IMR-90 (cell line): Measurements from ENCODE around the gene ZSWIM3. TPM values are rescaled to one million over a fixed set of nuclear protein-coding genes. Genes with fewer than 3 reads are reported as not detected.

Source experiments
- ATAC-seq: fragments of 200-7000 bp; cut with Tn5 transposase; 2 replicates; pipeline ENCODE4 v1.9.1; 2020; ENCODE audit warnings: low read depth, mild to moderate bottlenecking, moderate library complexity
- BruUV-seq: library from RNA; stranded (reverse); fragments of 400-500 nt; replicated peaks from 2 replicates; lab custom pipeline; 2021; lab: Mats Ljungman, UMichigan
- CTCF ChIA-PET: fragments of 300-600 bp; formaldehyde crosslinking; extraction: SDS; loops from one replicate; lab custom pipeline; 2021; ENCODE audit warnings: antibody characterized with exemption; lab: Yijun Ruan, JAX
- POLR2A ChIA-PET: fragments of 300-600 bp; sonication (Branson Sonifier 250); formaldehyde crosslinking; loops from one replicate; lab custom pipeline; 2022; ENCODE audit warnings: antibody characterized with exemption; ENCODE audit not compliant: unreplicated experiment; lab: Charles Lee
- DNase-seq: peaks from one replicate; pipeline ENCODE4 v3.0.0; 2013
- H2AFZ ChIP-seq: replicated peaks from 2 replicates; pipeline ENCODE3; 2013; ENCODE audit warnings: low read length, mild to moderate bottlenecking; ENCODE audit not compliant: poor library complexity
- H2AK5ac ChIP-seq: 2 replicates; pipeline ENCODE4 v1.6.1; 2013; ENCODE audit warnings: low read depth, low read length, inconsistent platforms
- H2AK9ac ChIP-seq: replicated peaks from 2 replicates; pipeline ENCODE3; 2013; ENCODE audit warnings: mild to moderate bottlenecking, low read depth, low read length, moderate library complexity; ENCODE audit not compliant: poor library complexity
- H2BK120ac ChIP-seq: 2 replicates; pipeline ENCODE4 v1.6.1; 2013; ENCODE audit warnings: low read depth, low read length, inconsistent platforms
- H2BK15ac ChIP-seq: 3 replicates; pipeline ENCODE4 v1.6.1; 2013; ENCODE audit warnings: low read depth, low read length, inconsistent platforms
- H2BK20ac ChIP-seq: 2 replicates; pipeline ENCODE4 v1.6.1; 2013; ENCODE audit warnings: low read depth, mild to moderate bottlenecking, inconsistent platforms, low read length, moderate library complexity
- H2BK5ac ChIP-seq: 2 replicates; pipeline ENCODE4 v1.6.1; 2013; ENCODE audit warnings: mild to moderate bottlenecking, low read depth, low read length, inconsistent platforms; ENCODE audit not compliant: poor library complexity, severe bottlenecking
- H3K14ac ChIP-seq: replicated peaks from 2 replicates; pipeline ENCODE4 v1.6.1; 2013; ENCODE audit warnings: low read depth, low read length, inconsistent platforms
- H3K18ac ChIP-seq: 2 replicates; pipeline ENCODE4 v1.6.1; 2013; ENCODE audit warnings: low read depth, low read length, control low read depth
- H3K23ac ChIP-seq: 2 replicates; pipeline ENCODE4 v1.6.1; 2013; ENCODE audit warnings: low read depth, low read length, inconsistent platforms
- H3K27ac ChIP-seq: 2 replicates; pipeline ENCODE4 v1.5.1; 2013; ENCODE audit warnings: mild to moderate bottlenecking, control low read depth, low read length; ENCODE audit not compliant: insufficient read depth
- H3K27me3 ChIP-seq: 2 replicates; pipeline ENCODE4 v1.6.1; 2013; ENCODE audit warnings: low read length; ENCODE audit not compliant: control insufficient read depth, insufficient read depth
- H3K36me3 ChIP-seq: 2 replicates; pipeline ENCODE4 v1.6.1; 2013; ENCODE audit warnings: low read length, mixed read lengths; ENCODE audit not compliant: control insufficient read depth, insufficient read depth
- H3K4ac ChIP-seq: 2 replicates; pipeline ENCODE4 v1.6.1; 2013; ENCODE audit warnings: low read depth, low read length, inconsistent platforms
- H3K4me1 ChIP-seq: 2 replicates; pipeline ENCODE4 v1.6.1; 2013; ENCODE audit warnings: low read length, mixed read lengths; ENCODE audit not compliant: control insufficient read depth, insufficient read depth
- H3K4me2 ChIP-seq: 2 replicates; pipeline ENCODE4 v1.6.1; 2013; ENCODE audit warnings: low read depth, mild to moderate bottlenecking, control low read depth, low read length, moderate library complexity
- H3K4me3 ChIP-seq: 2 replicates; pipeline ENCODE4 v1.5.1; 2013; ENCODE audit warnings: low read depth, mild to moderate bottlenecking, control low read depth, low read length, moderate library complexity; ENCODE audit not compliant: insufficient read depth
- H3K56ac ChIP-seq: 2 replicates; pipeline ENCODE4 v1.6.1; 2013; ENCODE audit warnings: low read length, inconsistent platforms; ENCODE audit not compliant: insufficient read depth; ENCODE audit errors: extremely low read depth
- H3K79me1 ChIP-seq, 2 experiments: 2 replicates each; pipeline ENCODE4 v1.6.1; 2013; ENCODE audit warnings: low read length in 2 of 2, inconsistent platforms in 1 of 2, low read depth in 1 of 2
- H3K9ac ChIP-seq: 2 replicates; pipeline ENCODE4 v1.6.1; 2013; ENCODE audit warnings: low read depth, low read length, control low read depth
- H3K9me1 ChIP-seq: 2 replicates; pipeline ENCODE4 v1.6.1; 2013; ENCODE audit warnings: low read length, inconsistent platforms; ENCODE audit not compliant: insufficient read depth
- H3K9me3 ChIP-seq: 2 replicates; pipeline ENCODE4 v1.6.1; 2013; ENCODE audit warnings: low read length; ENCODE audit not compliant: control insufficient read depth, insufficient read depth
- H4K20me1 ChIP-seq: 2 replicates; pipeline ENCODE4 v1.6.1; 2013; ENCODE audit warnings: low read length, inconsistent platforms; ENCODE audit not compliant: insufficient read depth
- H4K5ac ChIP-seq: 2 replicates; pipeline ENCODE4 v1.6.1; 2013; ENCODE audit warnings: mild to moderate bottlenecking, low read depth, low read length, control low read depth
- H4K8ac ChIP-seq, 2 experiments: 2 replicates each; pipeline ENCODE4 v1.6.1; 2013; ENCODE audit warnings: low read depth in 2 of 2, low read length in 2 of 2, control low read depth in 1 of 2, inconsistent platforms in 1 of 2
- H4K91ac ChIP-seq: 2 replicates; pipeline ENCODE4 v1.6.1; 2013; ENCODE audit warnings: low read depth, low read length, inconsistent platforms; ENCODE audit not compliant: insufficient read depth
- CEBPB ChIP-seq: IDR thresholded peaks from 2 replicates; pipeline ENCODE4 v1.6.1; 2012; ENCODE audit warnings: low read depth, low read length, improper control_type of control experiment
- CHD1 ChIP-seq: IDR thresholded peaks from 2 replicates; pipeline ENCODE4 v1.6.1; 2012; ENCODE audit warnings: low read depth, low read length, improper control_type of control experiment
- FOS ChIP-seq: fragments of 150-350 bp; IDR thresholded peaks from 2 replicates; pipeline ENCODE4 v1.6.1; 2016; ENCODE audit warnings: low read depth, low read length
- MAFK ChIP-seq: IDR thresholded peaks from 2 replicates; pipeline ENCODE4 v1.6.1; 2012; ENCODE audit warnings: low read depth, low read length, improper control_type of control experiment
- MAZ ChIP-seq: IDR thresholded peaks from 2 replicates; pipeline ENCODE4 v1.6.1; 2012; ENCODE audit warnings: low read depth, mild to moderate bottlenecking, low read length, improper control_type of control experiment, moderate library complexity, borderline replicate concordance
- RAD21 ChIP-seq: IDR thresholded peaks from 2 replicates; pipeline ENCODE4 v1.6.1; 2012; ENCODE audit warnings: low read length, improper control_type of control experiment
- RFX5 ChIP-seq: IDR thresholded peaks from 2 replicates; pipeline ENCODE4 v1.8.0; 2012; ENCODE audit warnings: low read depth, mild to moderate bottlenecking, low read length, moderate library complexity
- WGBS, 2 experiments: methylation state at CpG; one replicate each; pipeline versions ENCODE4 v1.1.5 to v1.1.7; 2013; ENCODE audit warnings: missing lambda C conversion rate in 2 of 2; ENCODE audit not compliant: insufficient read length in 1 of 2; ENCODE audit errors: extremely low coverage in 2 of 2; 5-methylcytosine and 5-hydroxymethylcytosine counted together
- dilution Hi-C: fragments of 300-500 bp; cut with HindIII; formaldehyde crosslinking; loops from one replicate; pipeline ENCODE4 v1.14.3; 2018; ENCODE audit warnings: low sequenced_read_pairs; ENCODE audit not compliant: unreplicated experiment
- in situ Hi-C: fragments of 300-500 bp; cut with MboI; formaldehyde crosslinking; loops from 3 replicates; pipeline ENCODE4 v1.14.3; 2019; ENCODE audit warnings: low sequenced_read_pairs, inconsistent platforms, mixed read lengths
- intact Hi-C: fragments of 100-400 bp; cut with micrococcal nuclease; formaldehyde crosslinking; loops from 2 replicates; pipeline ENCODE4 v1.10.0; 2022
- polyA plus RNA-seq, 3 experiments: library from polyadenylated mRNA; depleted of rRNA; stranded (reverse); fragments of >200 nt; gene quantifications; 2 replicates each; pipeline ENCODE4 v1.2.3, GENCODE V29; 2012; ENCODE audit warnings: low replicate concordance in 1 of 3
- total RNA-seq: library from RNA; depleted of rRNA; stranded (reverse); fragments of >200 nt; gene quantifications from 2 replicates; pipeline ENCODE4 v1.2.3, GENCODE V29; 2012
- TF ChIP-seq, protein P1 (sequence below): fragments of 150-350 bp; IDR thresholded peaks from 2 replicates; pipeline ENCODE4 v1.6.1; 2017; ENCODE audit warnings: mild to moderate bottlenecking, antibody characterized with exemption, low read length, low read depth
- TF ChIP-seq, protein P2 (sequence below): fragments of 150-350 bp; IDR thresholded peaks from 2 replicates; pipeline ENCODE4 v1.6.1; 2016; ENCODE audit warnings: low read depth, mild to moderate bottlenecking, low read length, moderate library complexity, borderline replicate concordance
- TF ChIP-seq, protein P3 (sequence below): conservative IDR thresholded peaks from 2 replicates; pipeline ENCODE4 v1.5.1; 2012; ENCODE audit warnings: mild to moderate bottlenecking, low read depth, low read length, improper control_type of control experiment

ZSWIM3 gene
- total and polyA plus RNA-seq, 2 of the 4 experiments (the other 2 are of a cell fraction): 3.3 to 8.6 TPM

DNA sequence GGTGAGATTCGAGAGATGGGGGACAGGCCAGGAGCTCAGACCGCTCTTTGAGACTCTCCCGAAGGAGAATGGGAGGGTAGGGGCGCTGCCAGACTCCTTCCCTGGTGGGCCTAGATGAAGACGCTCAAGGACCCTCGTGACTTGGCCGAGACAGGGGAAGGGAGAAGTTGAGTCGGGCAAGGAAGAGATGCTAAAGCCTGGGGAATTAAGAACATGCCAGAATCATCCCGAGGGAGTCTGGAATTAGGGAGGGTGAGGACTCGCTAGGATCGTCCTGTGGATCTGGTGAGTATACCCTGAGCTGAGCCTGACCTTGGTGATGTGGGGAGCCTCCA, 44.4 kb upstream of the ZSWIM3 start (continued):
- TF ChIP-seq RAD21: no peak

DNA sequence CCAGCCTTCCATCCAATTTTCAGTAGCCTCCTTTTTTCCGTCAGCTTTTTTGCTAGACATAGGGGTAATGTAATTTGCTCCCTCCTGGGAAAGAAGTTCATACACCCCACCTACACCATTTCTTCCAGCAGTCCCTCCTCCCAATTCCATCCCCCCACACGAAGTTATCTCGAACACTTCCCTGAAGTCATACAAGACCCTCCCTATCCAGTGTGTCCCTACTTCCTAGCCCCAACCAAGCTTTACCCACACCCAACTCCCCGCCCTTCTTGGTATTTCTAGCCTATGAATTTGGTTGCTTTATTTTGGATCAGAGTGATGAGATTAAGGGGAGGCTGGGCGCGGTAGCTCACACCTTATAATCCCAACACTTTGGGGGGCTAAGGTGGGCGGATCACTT, 43.9 kb upstream of the ZSWIM3 start:
- no peak overlapping the region for H2BK15ac ChIP-seq
- DNase-seq: no peak
- peak overlapping the region; percentile 77 for H3K23ac ChIP-seq
- H3K27me3 ChIP-seq: no peaks in the 10 kb centered on the region
- peak overlapping the region; percentile 95 for H2AK9ac ChIP-seq
- H3K9me1 ChIP-seq: peaks cover 12% of the 10 kb centered on the region; the same call in 1 of the 2 replicates
- ChIA-PET CTCF (interaction anchor here (1.4 kb wide), 1 partner anchor 14 kb away, joined by 3 read pairs; no protein-coding TSS in a partner anchor), POLR2A (no interaction called here)
- peak overlapping the region; percentile 84 for H3K9ac ChIP-seq
- intact Hi-C loops (no loop called here), dilution Hi-C loops (no loop called here), in situ Hi-C loops (no loop called here)
- peak overlapping the region in 1 of 2 experiments; percentile 81; a peak in 2 of 4 replicates for H4K8ac ChIP-seq
- peaks cover 17% of the 10 kb centered on the region for H3K4me1 ChIP-seq
- no peak for ATAC-seq
- peak overlapping the region; percentile 65 for H3K14ac ChIP-seq
- H3K27ac ChIP-seq: no peak overlapping the region
- BruUV-seq: TSS peak; percentile 84
- peak overlapping the region; percentile 53 for H3K4me3 ChIP-seq
- H2BK20ac ChIP-seq: no peak overlapping the region
- no CpG with 5 or more reads among the region's 7 CpGs for WGBS, 2 experiments
- H2BK5ac ChIP-seq: no peak overlapping the region
- peaks cover 12% of the 10 kb centered on the region; the same call in 1 of the 2 replicates for H4K20me1 ChIP-seq
- TF ChIP-seq, protein P1, sequence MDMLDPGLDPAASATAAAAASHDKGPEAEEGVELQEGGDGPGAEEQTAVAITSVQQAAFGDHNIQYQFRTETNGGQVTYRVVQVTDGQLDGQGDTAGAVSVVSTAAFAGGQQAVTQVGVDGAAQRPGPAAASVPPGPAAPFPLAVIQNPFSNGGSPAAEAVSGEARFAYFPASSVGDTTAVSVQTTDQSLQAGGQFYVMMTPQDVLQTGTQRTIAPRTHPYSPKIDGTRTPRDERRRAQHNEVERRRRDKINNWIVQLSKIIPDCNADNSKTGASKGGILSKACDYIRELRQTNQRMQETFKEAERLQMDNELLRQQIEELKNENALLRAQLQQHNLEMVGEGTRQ: no peak
- no peak for TF ChIP-seq FOS
- no peak for TF ChIP-seq CEBPB
- TF ChIP-seq, protein P2, sequence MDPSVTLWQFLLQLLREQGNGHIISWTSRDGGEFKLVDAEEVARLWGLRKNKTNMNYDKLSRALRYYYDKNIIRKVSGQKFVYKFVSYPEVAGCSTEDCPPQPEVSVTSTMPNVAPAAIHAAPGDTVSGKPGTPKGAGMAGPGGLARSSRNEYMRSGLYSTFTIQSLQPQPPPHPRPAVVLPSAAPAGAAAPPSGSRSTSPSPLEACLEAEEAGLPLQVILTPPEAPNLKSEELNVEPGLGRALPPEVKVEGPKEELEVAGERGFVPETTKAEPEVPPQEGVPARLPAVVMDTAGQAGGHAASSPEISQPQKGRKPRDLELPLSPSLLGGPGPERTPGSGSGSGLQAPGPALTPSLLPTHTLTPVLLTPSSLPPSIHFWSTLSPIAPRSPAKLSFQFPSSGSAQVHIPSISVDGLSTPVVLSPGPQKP: no peak
- no peak for TF ChIP-seq CHD1
- TF ChIP-seq MAFK: no peak
- TF ChIP-seq RAD21: no peak
- TF ChIP-seq, protein P3, sequence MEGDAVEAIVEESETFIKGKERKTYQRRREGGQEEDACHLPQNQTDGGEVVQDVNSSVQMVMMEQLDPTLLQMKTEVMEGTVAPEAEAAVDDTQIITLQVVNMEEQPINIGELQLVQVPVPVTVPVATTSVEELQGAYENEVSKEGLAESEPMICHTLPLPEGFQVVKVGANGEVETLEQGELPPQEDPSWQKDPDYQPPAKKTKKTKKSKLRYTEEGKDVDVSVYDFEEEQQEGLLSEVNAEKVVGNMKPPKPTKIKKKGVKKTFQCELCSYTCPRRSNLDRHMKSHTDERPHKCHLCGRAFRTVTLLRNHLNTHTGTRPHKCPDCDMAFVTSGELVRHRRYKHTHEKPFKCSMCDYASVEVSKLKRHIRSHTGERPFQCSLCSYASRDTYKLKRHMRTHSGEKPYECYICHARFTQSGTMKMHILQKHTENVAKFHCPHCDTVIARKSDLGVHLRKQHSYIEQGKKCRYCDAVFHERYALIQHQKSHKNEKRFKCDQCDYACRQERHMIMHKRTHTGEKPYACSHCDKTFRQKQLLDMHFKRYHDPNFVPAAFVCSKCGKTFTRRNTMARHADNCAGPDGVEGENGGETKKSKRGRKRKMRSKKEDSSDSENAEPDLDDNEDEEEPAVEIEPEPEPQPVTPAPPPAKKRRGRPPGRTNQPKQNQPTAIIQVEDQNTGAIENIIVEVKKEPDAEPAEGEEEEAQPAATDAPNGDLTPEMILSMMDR: no peak
- TF ChIP-seq MAZ: no peak
- no peak for TF ChIP-seq RFX5
- H2BK120ac ChIP-seq: no peak overlapping the region
- H4K91ac ChIP-seq: peak overlapping the region; percentile 77; the same call in 1 of the 2 replicates
- H3K36me3 ChIP-seq: peaks cover 21% of the 10 kb centered on the region
- no peaks in the 10 kb centered on the region for H3K9me3 ChIP-seq
- peak overlapping the region; percentile 12 for H2AFZ ChIP-seq
- H3K79me1 ChIP-seq: peaks cover 19 to 42% of the 10 kb centered on the region in 2 experiments
- peak overlapping the region; percentile 94 for H3K4me2 ChIP-seq
- peak overlapping the region; percentile 70; the same call in 1 of the 2 replicates for H3K56ac ChIP-seq
- H2AK5ac ChIP-seq: no peak overlapping the region
- no peak overlapping the region; the same call in 1 of the 2 replicates for H3K4ac ChIP-seq
- H4K5ac ChIP-seq: no peak overlapping the region
- H3K18ac ChIP-seq: no peak overlapping the region
